HG02943 (cell line): Measurements from ENCODE around the gene MGAT5.

Source experiments
- ATAC-seq: cut with Tn5 transposase; IDR thresholded peaks from one replicate; pipeline ENCODE4 v1.9.1; 2021; ENCODE audit warnings: mild to moderate bottlenecking, low read depth, moderate library complexity; ENCODE audit not compliant: unreplicated experiment

MGAT5 gene

DNA sequence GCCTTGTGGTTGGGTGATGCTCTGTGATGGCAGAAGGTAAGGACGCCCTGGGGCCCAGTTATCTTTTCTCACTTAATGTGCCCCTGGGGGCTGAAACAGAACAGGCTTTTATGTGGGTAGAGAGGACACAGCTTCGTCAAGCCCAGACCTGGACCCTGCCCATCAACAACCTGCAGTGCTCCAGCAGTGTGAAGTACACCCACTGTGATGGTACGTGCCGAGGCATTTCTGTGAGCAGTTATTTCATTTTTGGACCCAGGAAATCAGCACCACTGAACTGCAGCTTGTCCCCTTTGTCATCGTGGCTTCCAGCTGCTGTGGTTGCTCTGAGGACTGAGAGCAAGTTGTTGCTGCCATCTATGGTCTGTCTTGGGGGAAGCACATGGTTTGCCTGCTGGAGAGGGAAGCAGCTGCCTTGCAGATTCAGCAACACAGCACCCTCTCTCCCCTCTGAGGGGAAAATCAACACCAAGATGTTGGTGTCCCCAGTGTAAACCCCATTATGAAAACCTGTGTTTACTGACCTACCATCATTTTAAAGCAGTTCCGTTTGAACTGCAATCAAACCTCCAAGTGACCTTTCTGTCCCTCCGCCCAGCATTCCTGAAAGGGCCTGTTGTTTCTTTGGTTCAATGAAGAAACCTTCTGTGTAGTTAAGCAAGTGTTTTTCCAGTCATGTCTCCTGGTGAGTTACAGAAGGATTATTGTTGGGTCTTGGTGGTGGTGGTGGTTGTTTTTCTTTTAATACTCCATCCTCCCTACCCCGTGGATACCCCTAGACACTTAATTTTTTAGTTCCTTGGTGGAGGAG, 158.2 kb downstream of the MGAT5 start:
- ATAC-seq = peak; percentile 97

DNA sequence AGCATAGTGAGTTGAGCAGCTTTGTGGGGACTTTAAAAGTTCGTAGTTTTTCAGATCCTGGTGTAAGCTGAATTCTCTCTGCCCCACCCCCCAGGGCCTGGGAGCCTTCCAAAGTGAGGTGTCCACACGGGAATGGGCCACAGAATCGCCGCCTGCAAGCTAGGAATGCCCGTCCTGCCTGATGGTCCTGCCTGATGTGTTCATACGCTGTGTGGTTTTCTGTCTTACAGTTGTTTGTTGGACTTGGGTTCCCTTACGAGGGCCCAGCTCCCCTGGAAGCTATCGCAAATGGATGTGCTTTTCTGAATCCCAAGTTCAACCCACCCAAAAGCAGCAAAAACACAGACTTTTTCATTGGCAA, 158.7 kb downstream of the MGAT5 start:
- ATAC-seq = no peak

- ATAC-seq = no peak
Measured at GRCh38 chr2:134413430-134413829, 159.6 kb downstream of the MGAT5 start.

DNA sequence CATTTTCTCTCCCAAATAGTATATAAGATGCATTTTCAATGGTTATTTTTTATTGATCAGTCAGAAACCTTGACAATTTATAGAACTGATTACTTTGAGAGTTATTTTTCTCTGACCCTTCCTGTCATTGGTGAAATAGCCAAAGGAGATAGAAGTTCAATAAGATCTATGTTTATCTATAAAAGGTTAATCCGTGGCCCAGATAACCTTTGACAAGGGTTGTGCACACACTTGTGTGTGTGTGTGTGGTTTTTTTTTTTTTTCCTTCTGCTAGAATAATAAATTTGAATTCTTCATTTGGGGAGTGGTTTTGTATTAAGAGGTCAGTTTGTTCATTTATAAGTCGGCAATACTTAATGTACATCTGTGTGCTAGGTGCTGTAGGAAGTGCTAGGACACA, 160.0 kb downstream of the MGAT5 start:
- no peak for ATAC-seq

DNA sequence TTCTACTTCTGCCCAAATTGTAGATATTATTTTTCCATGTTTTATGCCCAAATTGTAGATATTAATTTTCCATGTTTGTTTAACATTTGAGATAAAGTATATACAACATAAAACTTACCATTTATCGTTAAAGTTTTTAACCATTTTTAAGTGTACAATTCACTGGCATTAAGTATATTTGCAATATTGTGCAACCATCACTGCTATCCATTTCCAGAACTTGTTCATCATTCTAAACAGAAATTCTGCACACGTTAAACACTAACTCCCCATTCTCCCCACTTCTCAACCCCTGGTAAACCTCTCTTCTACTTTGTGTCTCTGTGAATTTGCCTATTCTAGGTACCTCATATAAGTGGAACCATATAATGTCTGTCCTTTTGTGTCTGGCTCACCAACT, 162.1 kb downstream of the MGAT5 start:
- ATAC-seq = no peak

DNA sequence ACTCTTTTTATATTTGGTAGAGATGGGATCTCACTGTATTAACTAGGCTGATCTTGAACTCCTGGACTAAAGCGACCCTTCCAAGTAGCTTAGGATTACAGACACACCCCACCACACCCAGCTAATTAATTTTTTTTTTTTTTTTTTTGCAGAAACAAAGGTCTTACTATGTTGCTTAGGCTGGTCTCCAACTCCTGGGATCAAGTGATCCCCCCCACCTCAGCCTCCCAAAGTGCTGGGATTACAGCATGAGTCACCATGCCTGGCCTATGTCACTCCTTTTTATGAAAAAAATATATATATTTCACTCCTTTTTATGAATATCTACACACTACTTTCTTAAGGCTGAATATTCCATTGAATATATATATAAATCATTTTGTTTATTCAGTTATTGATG, 162.8 kb downstream of the MGAT5 start:
- ATAC-seq = no peak

GRCh38 chr2:134417968-134418582, 164.2 kb downstream of the MGAT5 start:
- ATAC-seq = no peak

DNA sequence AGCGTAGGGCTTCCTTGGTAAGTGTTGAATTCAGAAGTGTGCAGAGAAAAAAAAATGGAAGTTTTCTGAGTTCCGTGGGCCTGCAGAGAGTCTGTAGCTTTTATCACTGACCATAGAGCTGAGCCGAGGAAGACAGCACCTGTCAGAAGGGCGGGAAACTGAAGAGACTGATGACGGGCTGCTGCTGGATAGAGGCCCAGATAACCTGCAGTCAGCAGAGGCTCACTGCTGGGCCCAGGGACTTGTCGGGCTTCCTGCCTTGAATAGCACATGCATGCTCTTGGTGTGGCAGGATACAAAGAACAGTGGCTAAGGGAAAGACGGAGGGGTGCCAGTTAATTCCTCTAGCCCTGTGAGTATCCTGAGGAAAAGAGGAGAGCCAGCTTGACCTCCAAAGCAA, 166.4 kb downstream of the MGAT5 start:
- no peak for ATAC-seq

DNA sequence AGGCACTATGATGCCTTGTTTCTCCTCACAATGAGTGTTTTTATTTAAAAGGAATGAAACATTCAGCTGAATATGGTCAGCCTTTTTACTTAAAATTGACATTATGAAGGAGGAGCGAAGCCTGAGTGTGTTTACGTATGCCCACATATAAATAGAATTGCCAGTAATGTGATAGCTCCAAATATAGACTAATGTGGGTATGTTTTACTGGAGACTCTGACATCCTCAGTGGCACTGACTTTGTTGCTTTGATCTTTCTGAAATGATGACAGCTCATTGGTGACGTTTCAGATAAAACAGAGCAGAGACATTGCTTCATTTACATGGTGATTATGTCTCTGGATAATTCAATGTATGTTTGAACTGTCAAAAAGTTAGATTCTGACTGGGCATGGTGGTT, 167.0 kb downstream of the MGAT5 start:
- ATAC-seq = no peak

DNA sequence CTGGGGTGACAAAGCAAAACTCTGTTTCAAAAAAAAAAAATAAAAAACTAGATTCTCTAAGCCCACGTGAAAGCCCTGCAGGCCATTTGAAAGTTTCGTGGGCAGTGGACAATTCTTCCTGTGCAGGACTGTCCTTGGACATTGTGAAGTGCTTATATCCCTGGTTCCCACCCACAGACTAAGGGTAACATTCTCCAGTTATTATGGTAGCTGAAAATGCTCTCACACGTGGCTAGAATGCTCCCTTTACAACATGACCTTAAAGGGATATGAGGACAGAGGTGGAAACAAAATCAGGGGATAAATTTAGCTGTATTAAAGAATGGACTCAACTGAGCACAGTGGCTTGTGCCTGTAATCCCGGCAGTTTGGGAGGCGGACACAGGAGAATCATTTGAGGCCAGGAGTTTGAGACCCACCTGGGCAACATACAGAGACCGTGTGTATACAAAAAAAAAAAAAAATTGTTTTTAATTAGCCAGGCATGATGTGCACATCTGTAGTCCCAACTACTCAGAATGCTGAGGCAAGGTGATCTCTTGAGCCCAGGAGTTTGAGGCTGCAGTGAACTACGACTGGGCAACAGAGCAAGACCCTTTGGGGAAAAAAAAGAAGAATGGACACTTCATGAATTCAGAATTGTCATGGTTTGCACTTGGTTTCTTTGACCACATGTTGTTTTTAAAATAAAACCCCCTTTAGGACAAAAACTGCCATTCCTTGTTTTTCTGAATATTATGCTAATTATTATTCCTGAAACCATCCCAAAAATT, 167.9 kb downstream of the MGAT5 start:
- ATAC-seq = no peak

- no peak for ATAC-seq
Measured at GRCh38 chr2:134425724-134426496, 172.0 kb downstream of the MGAT5 start.

DNA sequence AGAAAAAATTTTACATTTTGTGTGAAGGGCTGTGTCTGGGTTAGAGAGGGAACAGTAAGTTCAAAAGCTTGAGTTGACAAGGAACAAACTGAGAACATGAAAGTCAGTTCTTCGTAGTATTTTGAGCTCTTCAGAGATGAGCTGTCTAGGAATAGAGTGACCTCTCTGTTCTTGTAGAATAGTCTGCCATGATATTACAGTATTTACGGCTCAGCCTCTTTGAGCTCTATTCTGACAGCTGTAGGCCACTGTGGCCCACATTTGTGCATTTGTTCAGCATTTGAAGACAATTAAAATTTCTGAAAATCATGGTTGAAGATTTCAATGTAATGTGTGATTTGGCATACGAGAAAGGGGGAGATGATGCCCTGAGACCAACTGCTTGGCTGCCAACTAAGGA, 172.8 kb downstream of the MGAT5 start:
- ATAC-seq = no peak

DNA sequence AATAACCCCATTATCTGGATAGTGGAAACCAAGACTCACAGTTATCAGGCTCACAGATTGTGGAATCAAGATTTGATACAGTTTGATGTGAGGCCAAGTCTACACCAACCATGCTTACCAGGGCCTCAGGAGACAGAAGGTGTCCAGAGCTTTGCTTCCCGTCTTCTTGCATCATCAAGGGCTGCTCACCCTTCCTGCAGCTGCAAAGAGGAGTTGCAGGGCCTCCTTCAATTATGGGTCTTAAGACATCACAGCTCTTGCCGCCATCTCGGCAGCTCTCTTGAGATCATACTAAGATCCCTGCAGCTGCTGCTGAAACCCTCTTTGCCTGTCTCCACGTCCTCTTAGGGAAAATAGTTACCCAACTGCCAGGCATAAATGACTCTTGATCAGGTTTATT, 176.0 kb downstream of the MGAT5 start:
- ATAC-seq = no peak

- ATAC-seq = no peak
Measured at GRCh38 chr2:134431838-134432434, 178.1 kb downstream of the MGAT5 start.

- no peak for ATAC-seq
Measured at GRCh38 chr2:134432435-134432883, 178.6 kb downstream of the MGAT5 start.

- no peak for ATAC-seq
Measured at GRCh38 chr2:134433469-134433868, 179.6 kb downstream of the MGAT5 start.

DNA sequence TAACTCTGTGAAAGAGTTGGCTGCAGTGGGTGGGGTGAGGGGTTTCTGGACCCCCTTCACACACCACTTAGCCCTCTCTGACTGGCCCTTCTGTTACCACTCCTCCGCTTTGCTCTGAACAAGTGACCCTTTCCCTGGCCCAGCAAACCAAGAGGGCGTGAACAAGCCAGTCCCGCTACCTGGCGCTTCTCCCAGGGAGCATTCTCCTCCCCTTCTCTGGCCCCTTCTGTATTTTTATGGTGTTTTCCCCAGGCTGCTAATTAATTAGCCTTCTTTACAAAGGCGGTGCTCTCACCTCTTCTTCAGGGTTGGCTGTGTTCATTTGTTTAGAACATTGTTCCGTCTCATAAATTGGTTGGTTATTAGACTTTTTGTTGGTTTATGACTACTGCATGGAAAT, 180.1 kb downstream of the MGAT5 start:
- no peak for ATAC-seq

DNA sequence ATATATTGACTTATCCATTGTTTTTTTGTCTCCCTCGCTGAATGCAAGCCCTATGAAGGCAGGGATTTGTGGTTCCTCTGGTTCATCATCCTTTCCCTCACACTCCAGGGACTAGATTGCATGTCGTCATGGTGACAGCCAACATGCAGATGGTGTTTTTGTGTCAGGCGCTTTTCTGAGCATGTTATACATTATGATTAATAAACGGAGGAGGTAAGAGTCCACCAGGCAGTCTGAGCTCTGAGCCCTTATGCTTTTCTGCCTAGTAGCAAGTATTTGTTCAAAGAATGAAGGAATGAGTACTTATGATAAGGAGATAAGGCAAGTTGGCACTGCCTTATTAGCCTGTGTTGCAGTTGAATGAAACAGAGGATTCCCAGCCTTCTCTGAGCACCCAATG, 181.6 kb downstream of the MGAT5 start:
- ATAC-seq = no peak

GRCh38 chr2:134435936-134436335, 182.1 kb downstream of the MGAT5 start:
- no peak for ATAC-seq

- ATAC-seq = no peak
Measured at GRCh38 chr2:134436706-134437105, 182.8 kb downstream of the MGAT5 start.
